SK-N-SH (cell line): ENCODE results near the gene UNC5B. TPM values are rescaled to one million over a fixed set of nuclear protein-coding genes. Genes with fewer than 3 reads are reported as not detected.

Experiments used
- CTCF ChIA-PET: fragments of 300-600, 350-600 bp; formaldehyde crosslinking; extraction: SDS; loops from one replicate; lab custom pipeline; 2021; lab: Yijun Ruan, JAX
- POLR2A ChIA-PET: fragments of 350-600 bp; sonication (Branson Sonifier 250); formaldehyde crosslinking; extraction: SDS; loops from one replicate; lab custom pipeline; 2020; ENCODE audit warnings: antibody characterized with exemption, inconsistent platforms; lab: Yijun Ruan, JAX
- DNase-seq: peaks from one replicate; pipeline ENCODE4 v3.0.0; 2012
- H2AFZ ChIP-seq: fragments of 200-600 bp; sonication (generic); 2 replicates; pipeline ENCODE4 v1.8.1; 2016; ENCODE audit warnings: antibody characterized with exemption, mild to moderate bottlenecking, low read depth
- H3F3A ChIP-seq: fragments of 200-600 bp; sonication (generic); replicated peaks from 2 replicates; pipeline ENCODE3; 2016; ENCODE audit warnings: antibody characterized with exemption, mild to moderate bottlenecking; ENCODE audit not compliant: insufficient read depth
- H3K27ac ChIP-seq, 2 experiments: fragments of 200-500 bp in 1 of 2; fragments of 200-600 bp in 1 of 2; sonication (Bioruptor generic) in 1 of 2; sonication (generic), shearing (Covaris generic) in 1 of 2; 2 replicates each; pipeline versions ENCODE4 v1.5.1 to v1.6.1; 2014 to 2016; ENCODE audit warnings: low read depth in 2 of 2, inconsistent platforms in 1 of 2, low read length in 1 of 2, mild to moderate bottlenecking in 1 of 2, mixed read lengths in 1 of 2
- H3K27me3 ChIP-seq: fragments of 200-600 bp; sonication (generic), shearing (Covaris generic); 2 replicates; pipeline ENCODE4 v1.6.1; 2016; ENCODE audit warnings: mixed run types; ENCODE audit not compliant: insufficient read depth
- H3K36me3 ChIP-seq, 2 experiments: fragments of 200-500 bp in 1 of 2; fragments of 200-600 bp in 1 of 2; sonication (Bioruptor generic) in 1 of 2; sonication (generic) in 1 of 2; replicated peaks in 1 of 2; 2 replicates each; pipeline versions ENCODE3 to v1.5.1; 2014 to 2016; ENCODE audit warnings: low read length in 1 of 2, mild to moderate bottlenecking in 1 of 2; ENCODE audit not compliant: insufficient read depth in 2 of 2, control insufficient read depth in 1 of 2
- H3K4me1 ChIP-seq, 2 experiments: fragments of 200-500 bp in 1 of 2; fragments of 200-600 bp in 1 of 2; sonication (Bioruptor generic) in 1 of 2; sonication (generic), shearing (Covaris generic) in 1 of 2; 2 replicates each; pipeline versions ENCODE4 v1.5.1 to v1.6.1; 2014 to 2016; ENCODE audit warnings: low read depth in 1 of 2, low read length in 1 of 2, mixed run types in 1 of 2; ENCODE audit not compliant: insufficient read depth in 2 of 2, control insufficient read depth in 1 of 2
- H3K4me2 ChIP-seq: fragments of 200-600 bp; sonication (generic), shearing (Covaris generic); 2 replicates; pipeline ENCODE4 v1.6.1; 2017; ENCODE audit warnings: mixed run types
- H3K4me3 ChIP-seq, 2 experiments: fragments of 200-500 bp in 1 of 2; fragments of 200-600 bp in 1 of 2; sonication (Bioruptor generic) in 1 of 2; sonication (generic), shearing (Covaris generic) in 1 of 2; 2 replicates each; pipeline versions ENCODE4 v1.5.1 to v1.8.1; 2014 to 2016; ENCODE audit warnings: low read depth in 2 of 2, inconsistent platforms in 1 of 2, low read length in 1 of 2, mild to moderate bottlenecking in 1 of 2, mixed read lengths in 1 of 2, moderate library complexity in 1 of 2
- H3K79me2 ChIP-seq: fragments of 200-600 bp; sonication (generic); 2 replicates; pipeline ENCODE4 v1.8.1; 2017; ENCODE audit warnings: mild to moderate bottlenecking; ENCODE audit not compliant: insufficient read depth
- H3K9ac ChIP-seq: fragments of 200-600 bp; sonication (generic); 2 replicates; pipeline ENCODE4 v1.6.1; 2017; ENCODE audit warnings: mixed run types
- H3K9me2 ChIP-seq: fragments of 200-600 bp; sonication (generic); 2 replicates; pipeline ENCODE4 v1.6.1; 2017; ENCODE audit warnings: mixed run types
- H3K9me3 ChIP-seq: fragments of 200-600 bp; sonication (generic); 2 replicates; pipeline ENCODE4 v1.6.1; 2017; ENCODE audit warnings: mixed run types, mild to moderate bottlenecking, moderate library complexity
- H4K20me1 ChIP-seq: fragments of 200-600 bp; sonication (generic); 2 replicates; pipeline ENCODE4 v1.6.1; 2017; ENCODE audit warnings: mild to moderate bottlenecking, mixed run types; ENCODE audit not compliant: insufficient read depth
- CHD2 ChIP-seq: fragments of 150-350 bp; IDR thresholded peaks from 2 replicates; pipeline ENCODE4 v1.6.1; 2018; ENCODE audit warnings: low read length; ENCODE audit not compliant: partially characterized antibody
- CTCF ChIP-seq: fragments of 200-600 bp; sonication (generic); IDR thresholded peaks from 2 replicates; pipeline ENCODE4 v1.6.1; 2017; ENCODE audit warnings: antibody characterized with exemption, mild to moderate bottlenecking, moderate library complexity
- EZH2phosphoT487 ChIP-seq: fragments of 200-600 bp; sonication (generic); IDR thresholded peaks from 2 replicates; pipeline ENCODE4 v1.6.1; 2017; ENCODE audit warnings: low read depth, mixed run types, mild to moderate bottlenecking, antibody characterized with exemption, moderate library complexity, borderline replicate concordance
- IRF3 ChIP-seq: fragments of 150-350 bp; IDR thresholded peaks from 2 replicates; pipeline ENCODE4 v1.6.1; 2016; ENCODE audit warnings: mild to moderate bottlenecking, low read depth, low read length
- MEF2A ChIP-seq: IDR thresholded peaks from 2 replicates; pipeline ENCODE4 v1.4.0; 2012; ENCODE audit warnings: low read depth, borderline replicate concordance
- MXI1 ChIP-seq: IDR thresholded peaks from 2 replicates; pipeline ENCODE4 v1.6.1; 2012; ENCODE audit warnings: mild to moderate bottlenecking, low read depth, low read length, improper control_type of control experiment
- RAD21 ChIP-seq: IDR thresholded peaks from 2 replicates; pipeline ENCODE4 v1.6.1; 2012; ENCODE audit warnings: mild to moderate bottlenecking, low read length
- RCOR1 ChIP-seq: fragments of 150-350 bp; IDR thresholded peaks from 2 replicates; pipeline ENCODE4 v1.6.1; 2017; ENCODE audit warnings: antibody characterized with exemption, low read length
- SIN3A ChIP-seq: IDR thresholded peaks from 2 replicates; pipeline ENCODE4 v1.6.1; 2012; ENCODE audit warnings: low read depth, mild to moderate bottlenecking, low read length, moderate library complexity, borderline replicate concordance
- TCF12 ChIP-seq: IDR thresholded peaks from 2 replicates; pipeline ENCODE4 v1.4.0; 2012
- WGBS: methylation state at CpG from one replicate; pipeline ENCODE4 v1.1.6; 2017; ENCODE audit warnings: low lambda C conversion rate; 5-methylcytosine and 5-hydroxymethylcytosine counted together
- polyA plus RNA-seq, 3 experiments: library from polyadenylated mRNA; depleted of rRNA; stranded (reverse); fragments of >200 nt; gene quantifications; 2 replicates each; pipeline ENCODE4 v1.2.3, GENCODE V29; 2012
- TF ChIP-seq, protein P1 (sequence below): IDR thresholded peaks from 2 replicates; pipeline ENCODE4 v1.6.1; 2012; ENCODE audit warnings: mild to moderate bottlenecking, low read depth, low read length, moderate library complexity

The UNC5B gene
- polyA plus RNA-seq, 1 of the 3 experiments (the other 2 are of a cell fraction): 13.8 TPM

GRCh38 chr10:71235808-71236207, 23.4 kb downstream of the UNC5B start (continued):
- TF ChIP-seq, protein P1, sequence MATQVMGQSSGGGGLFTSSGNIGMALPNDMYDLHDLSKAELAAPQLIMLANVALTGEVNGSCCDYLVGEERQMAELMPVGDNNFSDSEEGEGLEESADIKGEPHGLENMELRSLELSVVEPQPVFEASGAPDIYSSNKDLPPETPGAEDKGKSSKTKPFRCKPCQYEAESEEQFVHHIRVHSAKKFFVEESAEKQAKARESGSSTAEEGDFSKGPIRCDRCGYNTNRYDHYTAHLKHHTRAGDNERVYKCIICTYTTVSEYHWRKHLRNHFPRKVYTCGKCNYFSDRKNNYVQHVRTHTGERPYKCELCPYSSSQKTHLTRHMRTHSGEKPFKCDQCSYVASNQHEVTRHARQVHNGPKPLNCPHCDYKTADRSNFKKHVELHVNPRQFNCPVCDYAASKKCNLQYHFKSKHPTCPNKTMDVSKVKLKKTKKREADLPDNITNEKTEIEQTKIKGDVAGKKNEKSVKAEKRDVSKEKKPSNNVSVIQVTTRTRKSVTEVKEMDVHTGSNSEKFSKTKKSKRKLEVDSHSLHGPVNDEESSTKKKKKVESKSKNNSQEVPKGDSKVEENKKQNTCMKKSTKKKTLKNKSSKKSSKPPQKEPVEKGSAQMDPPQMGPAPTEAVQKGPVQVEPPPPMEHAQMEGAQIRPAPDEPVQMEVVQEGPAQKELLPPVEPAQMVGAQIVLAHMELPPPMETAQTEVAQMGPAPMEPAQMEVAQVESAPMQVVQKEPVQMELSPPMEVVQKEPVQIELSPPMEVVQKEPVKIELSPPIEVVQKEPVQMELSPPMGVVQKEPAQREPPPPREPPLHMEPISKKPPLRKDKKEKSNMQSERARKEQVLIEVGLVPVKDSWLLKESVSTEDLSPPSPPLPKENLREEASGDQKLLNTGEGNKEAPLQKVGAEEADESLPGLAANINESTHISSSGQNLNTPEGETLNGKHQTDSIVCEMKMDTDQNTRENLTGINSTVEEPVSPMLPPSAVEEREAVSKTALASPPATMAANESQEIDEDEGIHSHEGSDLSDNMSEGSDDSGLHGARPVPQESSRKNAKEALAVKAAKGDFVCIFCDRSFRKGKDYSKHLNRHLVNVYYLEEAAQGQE: no peak

DNA sequence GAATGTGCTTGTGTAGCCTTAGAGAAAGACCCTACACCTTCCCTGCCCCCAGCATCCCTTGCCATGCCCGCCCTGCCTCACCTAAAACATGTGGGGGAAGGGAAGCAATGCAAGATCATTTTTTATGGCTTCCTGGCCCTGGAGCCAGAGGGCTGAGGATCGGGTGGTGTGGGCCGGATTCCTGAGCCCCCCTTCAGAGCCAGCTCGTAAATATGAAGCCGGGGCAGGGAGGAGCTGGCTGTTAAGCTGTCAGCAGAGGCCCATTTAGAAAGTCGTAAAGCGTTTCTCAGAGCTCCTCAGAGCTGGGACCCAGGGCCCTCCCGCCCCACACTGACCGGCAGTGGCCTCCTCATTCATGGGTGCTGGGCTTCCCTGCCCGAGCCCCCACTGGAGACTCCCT, 23.9 kb downstream of the UNC5B start:
- H3K9me2 ChIP-seq: no peaks in the 10 kb centered on the region
- H3K79me2 ChIP-seq: peaks cover 83% of the 10 kb centered on the region
- TF ChIP-seq EZH2phosphoT487 (no peak), MXI1 (no peak), RCOR1 (no peak), TCF12 (no peak), IRF3 (no peak), CTCF (no peak), CHD2 (no peak), SIN3A (no peak), MEF2A (no peak), RAD21 (no peak)
- TF ChIP-seq, all 33 proteins: peak for 0
- Histone ChIP-seq H3K4me3 (no peak overlapping the region; a peak in 1 of 4 replicates), H3K4me2 (peak overlapping the region; percentile 85; the same call in 1 of the 2 replicates), H3K36me3 (no peaks in the 10 kb centered on the region), H3K9ac (no peak overlapping the region; the same call in 1 of the 2 replicates), H2AFZ (no peak overlapping the region), H4K20me1 (peaks cover 14% of the 10 kb centered on the region; the same call in 1 of the 2 replicates), H3K27ac (peak overlapping the region; percentile 94 to 100), H3K4me1 (peaks cover 92 to 97% of the 10 kb centered on the region in 2 experiments), H3K9me3 (no peaks in the 10 kb centered on the region), H3F3A (peaks cover 40% of the 10 kb centered on the region), H3K27me3 (no peaks in the 10 kb centered on the region)
- no peak for DNase-seq
- WGBS: 77% methylated on average over 10 of the region's 10 CpGs
- ChIA-PET POLR2A (interaction anchor here (0.9 to 7.3 kb wide), 6 partner anchors 8 to 305 kb away, joined by 3 to 65 read pairs (median 4); partner anchors contain the start of gene UNC5B), CTCF (interaction anchor here (0.7 to 12.0 kb wide), 4 partner anchors 13 to 310 kb away, joined by 3 to 72 read pairs (median 44); no protein-coding TSS in a partner anchor)
